NCI-H526 (cell line): Measurements from ENCODE around the gene TXNL4A.

ENCODE experiments used
- DNase-seq, 2 experiments: peaks; one replicate each; lab custom pipeline; 2025; lab: John Stamatoyannopoulos, UW

The TXNL4A gene

GRCh38 chr18:79949697-79950487, 38.5 kb downstream of the TXNL4A start:
- peak in 1 of 2 experiments; percentile 20 for DNase-seq

DNA sequence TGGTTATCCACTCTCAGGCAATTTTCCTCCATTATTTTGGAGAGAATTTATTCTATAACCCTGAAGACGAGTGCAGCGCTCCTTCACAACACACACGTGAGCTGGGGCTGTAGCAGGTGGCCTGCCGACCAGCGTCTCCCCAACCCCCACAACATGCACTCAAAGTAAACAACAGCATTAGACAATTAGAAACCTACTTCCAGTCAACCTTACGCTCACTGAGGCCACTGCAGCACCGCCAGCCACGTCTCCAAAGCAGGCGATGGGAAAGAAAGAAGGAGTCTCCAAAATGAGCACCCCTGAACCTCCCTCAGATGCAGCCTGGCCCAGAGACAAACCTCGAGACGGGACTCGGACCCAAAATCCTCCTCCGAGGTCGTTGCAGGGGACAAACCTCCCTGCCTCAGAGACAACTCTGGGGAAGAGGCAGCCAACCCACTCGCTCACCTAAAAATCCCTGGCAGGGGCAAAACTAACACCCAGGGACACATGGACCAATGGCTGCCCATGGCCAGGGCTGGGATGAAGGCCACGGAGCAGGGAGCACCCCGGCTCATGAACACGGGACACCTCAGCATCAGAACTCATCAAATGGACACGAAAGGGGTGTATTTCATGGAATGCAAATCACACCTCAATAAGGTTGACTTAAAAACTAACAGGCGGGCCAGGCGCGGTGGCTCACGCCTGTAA, 39.5 kb downstream of the TXNL4A start:
- no peak for DNase-seq

DNA sequence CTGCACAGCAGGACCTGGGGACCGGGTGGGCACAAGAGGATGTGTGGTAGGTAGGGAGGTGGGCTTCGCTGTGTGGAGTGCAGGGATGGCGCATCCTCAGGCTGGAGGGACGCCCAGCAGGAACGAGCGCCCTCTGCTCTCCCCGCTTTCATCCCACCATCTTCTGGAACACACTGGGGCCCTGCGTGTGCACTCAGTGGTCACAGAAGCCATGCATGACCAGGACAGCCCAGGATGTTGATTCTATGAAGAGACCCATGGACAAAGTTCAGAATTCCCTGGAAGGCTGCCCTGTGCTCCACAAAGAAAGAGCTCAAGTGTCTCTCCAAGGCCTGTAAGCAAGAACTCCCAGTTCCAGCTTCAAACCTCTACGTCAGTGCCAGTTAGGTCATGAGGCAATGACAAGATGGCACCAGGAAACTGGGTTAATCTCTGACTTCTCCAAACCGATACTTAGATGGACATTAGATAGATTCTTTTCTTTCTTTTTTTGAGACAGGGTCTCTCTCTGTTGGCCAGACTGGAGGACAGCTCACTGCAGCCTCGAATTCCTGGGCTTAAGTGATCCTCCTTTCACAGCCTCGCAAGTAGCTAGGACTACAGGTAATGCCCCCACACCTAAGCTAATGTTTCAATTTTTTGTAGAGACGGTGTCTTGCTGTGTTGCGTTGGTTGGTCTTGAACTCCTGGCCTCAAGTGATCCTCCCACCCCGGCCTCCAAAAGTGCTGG, 40.3 kb downstream of the TXNL4A start:
- no peak for DNase-seq

DNA sequence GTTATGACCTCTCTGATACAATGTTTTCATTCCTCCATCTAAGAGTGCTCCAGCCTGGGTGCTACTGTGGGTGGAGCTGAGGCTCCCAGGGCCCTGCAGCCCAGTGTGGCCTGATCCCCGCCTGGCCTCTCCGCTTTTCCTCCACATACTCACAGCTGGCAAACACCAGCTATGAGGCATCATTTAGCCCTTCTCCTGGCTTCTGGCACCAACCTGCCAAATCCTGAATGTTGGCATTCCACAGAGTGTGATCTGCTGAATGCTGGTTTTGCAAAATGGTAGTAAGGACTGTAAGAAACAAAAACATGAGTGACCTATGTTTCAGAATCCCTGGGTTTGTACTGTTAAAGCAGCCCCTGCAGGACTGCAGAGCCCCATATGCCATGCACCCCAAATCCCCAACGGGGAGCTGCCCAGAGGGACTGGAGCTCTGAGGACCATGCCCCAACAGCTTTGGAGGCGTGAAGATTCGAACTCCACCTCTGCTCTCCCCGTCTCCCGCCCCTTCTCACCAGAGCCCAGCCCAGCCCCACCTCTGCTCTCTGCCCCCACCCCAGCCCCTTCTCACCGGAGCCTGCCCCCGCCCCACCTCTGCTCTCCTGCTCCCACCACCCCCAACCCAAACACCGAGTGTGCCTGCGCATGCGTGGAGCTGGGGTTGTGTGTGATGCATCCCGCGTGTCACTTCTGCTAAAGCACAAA, 41.2 kb downstream of the TXNL4A start:
- DNase-seq = no peak

GRCh38 chr18:79945118-79946042, 43.0 kb downstream of the TXNL4A start:
- DNase-seq = peak in 1 of 2 experiments; percentile 55

- DNase-seq = no peak
Measured at GRCh38 chr18:79944746-79945117, 43.6 kb downstream of the TXNL4A start.

DNA sequence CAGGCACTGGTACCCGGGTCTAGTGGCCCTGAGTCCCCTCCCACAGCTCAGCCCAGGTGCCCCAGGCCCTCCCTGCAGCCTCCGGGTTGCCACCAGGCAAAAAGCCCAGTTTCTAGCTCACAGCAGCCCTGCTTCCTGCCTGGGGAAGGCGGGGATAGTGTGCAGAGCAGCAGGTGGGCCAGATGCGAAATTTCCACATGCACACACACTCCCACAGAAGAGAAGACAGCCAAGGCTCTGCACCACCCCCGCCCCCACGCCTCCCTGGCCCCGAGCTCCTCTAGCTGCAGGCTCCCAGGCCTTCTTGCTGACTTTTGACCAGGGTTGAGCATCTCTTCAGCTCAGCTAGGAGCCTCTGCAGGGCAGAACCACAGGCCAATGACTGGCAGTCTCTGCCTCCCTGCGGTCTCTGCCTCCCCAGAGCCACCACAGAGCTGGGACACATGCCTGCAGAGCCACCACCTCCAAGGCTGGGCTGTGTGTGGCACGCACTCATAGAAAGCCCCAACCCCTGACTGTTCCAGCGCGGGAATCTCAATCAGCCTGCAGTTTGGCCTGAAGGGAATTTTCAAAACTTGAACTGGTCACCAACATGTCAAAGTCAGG, 44.1 kb downstream of the TXNL4A start:
- no peak for DNase-seq

DNA sequence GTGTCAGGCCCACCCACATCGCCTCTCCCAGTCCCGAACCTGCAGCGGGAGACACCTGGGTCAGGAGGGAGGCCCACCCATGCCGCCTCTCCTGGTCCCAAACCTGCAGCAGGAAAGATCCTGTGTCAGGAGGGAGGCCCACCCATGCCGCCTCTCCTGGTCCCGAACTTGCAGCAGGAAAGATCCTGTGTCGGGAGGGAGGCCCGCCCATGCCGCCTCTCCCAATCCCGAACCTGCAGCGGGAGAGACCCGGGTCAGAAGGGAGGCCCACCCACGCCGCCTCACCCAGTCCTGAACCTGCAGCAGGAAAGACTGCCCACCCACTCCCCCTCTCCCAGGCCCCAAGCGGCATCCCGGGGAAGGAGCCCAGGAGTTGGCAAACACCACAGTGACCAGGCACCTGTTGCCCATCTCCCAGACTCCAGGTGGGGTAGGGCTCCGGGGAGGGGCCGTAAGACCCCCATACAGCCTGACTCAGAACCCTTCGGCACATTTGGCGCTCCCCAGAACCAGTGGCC, 44.7 kb downstream of the TXNL4A start:
- no peak for DNase-seq

- DNase-seq = no peak
Measured at GRCh38 chr18:79942786-79943607, 45.4 kb downstream of the TXNL4A start.

GRCh38 chr18:79942211-79942610, 46.2 kb downstream of the TXNL4A start:
- no peak for DNase-seq

- peak in 1 of 2 experiments; percentile 53 for DNase-seq
Measured at GRCh38 chr18:79941473-79942119, 46.8 kb downstream of the TXNL4A start.

- no peak for DNase-seq
Measured at GRCh38 chr18:79940814-79941472, 47.4 kb downstream of the TXNL4A start.

DNA sequence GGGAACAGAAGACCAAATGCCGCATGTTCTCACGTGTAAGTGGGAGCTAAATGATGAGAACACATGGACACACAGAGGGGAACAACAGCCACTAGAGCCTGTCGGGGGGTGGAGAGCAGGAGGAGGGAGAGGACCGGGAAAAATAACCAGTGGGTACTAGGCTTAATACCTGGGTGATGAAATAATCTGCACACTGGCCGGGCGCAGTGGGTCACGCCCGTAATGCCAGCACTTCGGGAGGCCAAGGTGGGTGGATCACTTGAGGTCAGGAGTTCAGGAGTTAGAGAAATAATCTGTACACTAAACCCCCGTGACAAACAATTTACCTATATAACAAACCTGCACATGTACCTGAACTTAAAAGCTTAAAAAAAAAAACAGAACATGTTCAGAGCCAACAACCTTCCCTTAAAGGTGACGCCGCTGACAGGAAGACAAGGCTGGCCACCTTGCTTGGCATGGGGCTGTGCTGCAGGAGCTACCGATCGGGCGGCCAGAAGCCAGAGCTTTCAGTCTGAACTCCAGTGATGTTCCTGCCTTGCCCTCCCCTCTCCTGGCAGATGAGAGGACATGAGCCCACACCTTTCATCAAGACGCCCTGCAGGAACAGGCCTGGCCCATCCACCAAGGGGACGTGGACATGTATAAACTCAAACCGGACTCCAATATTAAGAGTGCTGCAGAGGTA, 48.1 kb downstream of the TXNL4A start:
- no peak for DNase-seq

GRCh38 chr18:79939096-79939495, 49.3 kb downstream of the TXNL4A start:
- DNase-seq = no peak

DNA sequence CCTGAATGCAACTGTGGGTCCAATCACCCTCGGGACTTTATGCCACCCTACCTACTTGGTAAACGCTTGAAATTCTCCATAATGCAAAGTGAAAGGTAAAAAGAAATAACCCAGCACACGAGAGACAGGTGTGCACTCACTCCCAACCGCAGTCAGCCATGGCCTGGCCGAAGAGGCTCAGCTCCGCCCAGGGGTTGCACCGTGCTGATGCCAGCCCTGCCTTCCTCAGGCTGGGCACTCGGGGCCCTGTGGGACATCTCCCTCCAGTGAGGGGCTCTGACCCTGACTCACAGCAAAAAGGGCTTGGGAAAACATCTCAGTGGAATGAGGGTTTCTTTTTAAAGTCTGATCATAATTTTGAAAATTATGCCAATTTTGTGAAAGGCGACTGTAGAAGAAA, 50.2 kb downstream of the TXNL4A start:
- DNase-seq = no peak

GRCh38 chr18:79937103-79937860, 51.1 kb downstream of the TXNL4A start:
- no peak for DNase-seq

DNA sequence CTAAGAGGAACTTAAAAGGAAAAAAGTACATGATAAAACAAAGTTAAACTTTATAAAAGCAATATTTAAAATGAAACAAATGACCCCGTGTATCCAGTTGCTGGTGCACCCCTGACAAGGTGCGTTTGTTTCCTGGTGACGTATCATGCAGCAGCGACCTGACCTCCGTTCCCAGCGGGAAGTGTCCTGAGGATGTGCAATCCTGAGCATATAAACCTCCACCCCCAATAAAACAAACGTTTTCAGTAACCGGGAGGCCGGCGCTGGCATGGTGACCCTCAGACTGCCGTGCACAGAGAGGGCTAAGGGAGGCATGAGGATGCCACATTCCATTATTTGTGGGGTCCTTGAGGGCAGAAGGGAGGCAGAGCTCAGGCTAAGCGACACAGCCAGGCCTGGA, 51.7 kb downstream of the TXNL4A start:
- no peak for DNase-seq
